Stimulated activated naive CD4-positive, alpha-beta T cell treated with Interleukin-2 at 50 U/mL for 16 hours (primary cell): Measurements from ENCODE around the gene DENND4B.

Source experiments
- DNase-seq: peaks from one replicate; lab custom pipeline; 2025; lab: John Stamatoyannopoulos, UW

Gene DENND4B

DNA sequence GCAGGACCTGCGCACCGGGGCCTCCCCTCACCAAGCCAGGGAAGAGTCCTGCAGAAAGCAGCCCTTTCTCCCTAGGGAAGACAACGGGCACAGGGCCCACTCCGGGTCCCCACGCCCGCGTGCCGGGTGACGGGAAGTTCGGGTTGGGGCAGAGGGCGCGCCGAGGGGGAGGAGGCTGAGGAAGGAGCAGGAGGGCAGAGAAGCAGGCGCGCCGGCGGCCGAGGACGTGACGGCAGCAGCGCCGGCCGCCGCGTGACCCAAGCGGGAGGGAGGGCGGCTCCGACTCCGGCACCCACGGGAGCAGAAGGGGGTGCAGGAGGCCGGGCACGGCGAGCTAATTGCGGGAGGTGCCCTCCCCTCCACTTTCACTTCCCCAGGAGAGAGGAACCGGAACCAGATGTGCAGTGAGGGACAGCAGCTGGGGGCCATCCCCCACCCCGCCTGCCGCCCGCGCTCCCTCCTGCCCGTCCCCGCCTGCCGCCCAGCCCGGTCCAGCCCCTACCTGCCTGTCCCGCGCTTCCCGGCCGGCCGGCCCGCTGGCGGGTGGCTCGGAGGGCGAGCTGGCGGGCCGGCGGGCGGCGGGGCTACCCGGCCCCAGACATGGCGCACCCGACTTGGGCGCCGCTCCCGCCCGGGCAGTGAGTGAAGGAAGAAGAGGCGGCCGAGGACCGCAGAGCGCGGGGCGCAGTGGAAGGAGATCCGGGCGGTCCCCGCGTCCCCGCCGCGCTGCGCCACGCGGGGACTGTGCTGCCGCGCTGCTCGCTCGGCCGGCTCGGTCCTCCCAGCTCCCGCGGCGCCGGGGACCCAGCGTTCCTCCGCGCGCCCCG, 510 bp downstream of the DENND4B start:
- DNase-seq, result peak; percentile 67

- DNase-seq, result peak; percentile 72
Observed at GRCh38 chr1:153945131-153945794, 1.3 kb downstream of the DENND4B start.

- DNase-seq, result no peak
Observed at GRCh38 chr1:153944827-153945117, 1.7 kb downstream of the DENND4B start.

GRCh38 chr1:153944005-153944826, 2.3 kb downstream of the DENND4B start:
- DNase-seq, result no peak

DNA sequence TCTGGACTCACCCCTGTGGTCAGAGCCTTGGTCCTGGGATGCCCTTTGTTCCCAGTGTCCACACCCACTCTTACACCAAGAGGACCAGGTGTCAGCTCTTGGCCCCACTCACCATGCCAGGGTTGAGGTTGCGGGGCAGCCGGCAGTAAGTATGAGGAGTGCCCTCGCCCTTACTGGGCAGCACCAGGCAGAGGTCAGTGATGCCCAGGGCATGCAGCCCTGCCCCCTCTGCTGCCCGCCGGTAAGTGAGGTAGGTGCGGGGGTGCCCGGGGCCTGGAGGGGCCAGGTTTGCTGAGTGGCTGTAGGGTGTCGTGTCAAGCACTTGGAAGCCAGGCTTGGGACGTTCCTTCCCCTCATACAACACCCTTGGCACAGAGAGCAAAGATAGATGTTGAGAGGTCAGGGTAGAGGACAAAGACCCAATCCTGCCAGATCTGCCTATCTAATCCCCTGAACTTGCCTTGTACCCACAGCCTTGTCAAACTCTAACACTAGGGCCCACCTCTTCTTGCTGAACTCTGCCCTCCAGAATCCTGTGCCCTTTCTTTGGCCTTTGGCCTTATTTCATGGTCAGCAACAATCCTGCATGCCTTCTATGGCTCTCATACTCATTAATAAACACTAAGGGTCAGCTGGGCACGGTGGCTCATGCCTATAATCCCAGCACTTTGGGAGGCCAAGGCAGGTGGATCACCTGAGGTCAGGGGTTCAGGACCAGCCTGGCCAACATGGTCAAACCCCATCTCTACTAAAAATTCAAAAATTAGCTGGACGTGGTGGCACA, 3.6 kb downstream of the DENND4B start:
- DNase-seq, result no peak

GRCh38 chr1:153941826-153942725, 4.4 kb downstream of the DENND4B start:
- no peak for DNase-seq

- no peak for DNase-seq
Observed at GRCh38 chr1:153940756-153941155, 5.8 kb downstream of the DENND4B start.

DNA sequence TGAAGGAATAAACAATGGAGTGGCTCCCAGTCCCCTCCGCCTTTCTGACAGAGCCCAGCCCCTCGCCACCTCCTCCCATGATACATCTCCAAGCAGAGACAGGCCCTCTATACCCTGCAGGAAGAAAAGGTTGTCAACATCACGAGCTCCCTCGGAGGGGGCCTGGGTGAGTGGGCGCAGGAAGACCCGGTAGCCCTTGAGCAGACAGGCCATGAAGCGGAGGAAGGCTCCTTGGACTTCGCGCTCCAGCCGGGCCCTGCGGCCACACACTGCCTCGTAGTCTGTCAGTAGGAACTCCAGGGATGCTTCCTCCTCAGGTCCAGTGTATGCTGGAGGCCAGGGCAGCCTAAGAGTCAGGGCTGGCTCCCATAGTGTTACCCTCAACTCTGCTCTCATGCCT, 7.0 kb downstream of the DENND4B start:
- DNase-seq, result no peak

DNA sequence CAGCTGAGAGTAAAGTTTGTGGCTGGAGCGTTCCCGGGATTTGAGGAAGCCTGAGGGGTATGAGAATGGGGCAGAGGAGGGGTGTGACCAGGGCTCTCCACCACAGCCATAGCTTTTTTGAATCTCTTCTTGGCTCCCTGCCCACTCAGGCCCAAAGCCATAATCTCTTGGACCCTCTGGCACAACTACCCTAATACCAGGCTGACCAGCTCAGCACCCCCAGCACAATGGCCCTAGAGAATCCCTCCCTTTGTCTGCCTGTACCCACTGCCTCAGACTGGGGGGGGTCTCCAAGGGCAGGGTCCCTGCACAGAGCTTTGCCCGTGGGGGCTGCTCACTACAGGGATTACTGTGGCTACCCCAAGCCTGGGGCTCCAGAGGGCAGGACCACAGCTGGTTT, 7.5 kb downstream of the DENND4B start:
- DNase-seq, result no peak

- no peak for DNase-seq
Observed at GRCh38 chr1:153937331-153937730, 9.2 kb downstream of the DENND4B start.

DNA sequence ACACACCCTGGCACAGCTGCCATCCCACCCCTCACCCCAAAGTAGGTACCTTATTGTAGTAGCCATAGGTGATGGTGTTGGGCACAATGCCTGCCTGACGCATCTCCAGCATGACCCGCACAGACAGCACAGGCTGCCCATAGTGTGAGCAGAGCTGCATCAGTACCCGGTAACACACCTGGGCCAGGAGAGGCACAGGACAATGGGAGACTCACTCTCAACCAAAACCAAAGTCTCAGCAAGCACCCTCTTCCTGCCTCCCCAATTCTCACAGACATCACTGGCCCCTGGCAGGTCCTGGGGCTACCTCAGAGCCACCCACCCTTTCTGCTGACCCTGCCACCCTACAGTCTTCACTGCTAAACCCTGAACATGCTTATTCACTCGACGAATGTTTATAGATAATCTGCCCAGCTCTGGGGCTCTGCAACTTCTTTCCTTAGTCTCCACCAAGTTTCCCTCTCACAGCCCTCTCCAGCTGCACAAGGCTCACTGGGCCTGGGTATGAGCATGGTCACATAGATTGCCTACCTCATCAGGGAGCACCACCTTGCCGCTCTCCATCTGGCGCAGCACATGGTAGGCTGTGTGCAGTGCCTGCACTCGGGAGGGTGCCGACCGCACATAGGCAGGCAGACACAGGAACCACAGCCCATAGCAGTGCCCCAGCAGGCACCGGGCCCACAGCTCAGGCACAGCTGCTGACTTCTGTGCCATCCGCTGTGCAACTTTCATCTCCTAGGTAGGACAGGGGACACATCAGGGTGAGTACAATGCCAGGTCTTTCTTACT, 10.3 kb downstream of the DENND4B start:
- no peak for DNase-seq

GRCh38 chr1:153934746-153935145, 11.8 kb downstream of the DENND4B start:
- DNase-seq, result no peak

DNA sequence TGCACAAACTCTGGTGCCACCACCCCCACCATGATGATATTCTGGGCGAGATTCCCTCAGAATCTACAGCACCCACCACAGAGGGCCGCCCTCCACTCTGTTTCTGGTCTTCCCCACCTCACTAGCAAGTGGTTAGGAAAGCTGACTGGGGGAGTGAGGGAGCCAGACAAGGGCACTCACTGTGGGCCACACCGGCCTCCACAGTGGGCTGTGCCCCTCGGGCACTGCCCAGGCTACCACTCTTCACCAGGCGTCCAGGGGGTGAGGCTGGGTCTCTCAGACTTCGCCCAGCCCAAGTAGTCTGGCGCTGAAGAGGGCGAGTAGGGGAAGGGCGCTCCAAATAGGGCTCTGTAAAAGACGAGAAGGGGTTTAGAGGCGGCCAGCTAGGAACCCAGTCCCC, 12.6 kb downstream of the DENND4B start:
- DNase-seq, result no peak

DNA sequence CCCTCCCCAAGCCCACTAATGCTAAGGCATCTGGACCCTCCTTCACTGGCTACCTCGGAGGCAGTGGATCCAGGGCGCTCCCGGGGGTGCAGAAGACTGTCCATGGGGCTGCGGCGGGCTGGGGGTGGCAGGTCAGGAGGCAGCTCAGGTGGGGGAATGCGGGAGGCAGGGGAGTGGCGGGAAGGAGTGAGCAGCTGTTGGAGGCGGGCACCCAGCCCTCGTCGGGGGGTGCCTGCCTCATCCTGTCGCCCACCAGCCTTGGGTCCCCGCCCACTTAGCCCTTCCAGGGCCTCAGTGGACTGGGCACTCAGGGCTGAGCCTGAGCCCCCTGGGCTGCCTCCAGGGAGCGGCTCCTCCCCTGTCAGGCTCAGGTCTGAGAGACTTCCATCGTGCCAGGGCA, 13.1 kb downstream of the DENND4B start:
- DNase-seq, result no peak

DNA sequence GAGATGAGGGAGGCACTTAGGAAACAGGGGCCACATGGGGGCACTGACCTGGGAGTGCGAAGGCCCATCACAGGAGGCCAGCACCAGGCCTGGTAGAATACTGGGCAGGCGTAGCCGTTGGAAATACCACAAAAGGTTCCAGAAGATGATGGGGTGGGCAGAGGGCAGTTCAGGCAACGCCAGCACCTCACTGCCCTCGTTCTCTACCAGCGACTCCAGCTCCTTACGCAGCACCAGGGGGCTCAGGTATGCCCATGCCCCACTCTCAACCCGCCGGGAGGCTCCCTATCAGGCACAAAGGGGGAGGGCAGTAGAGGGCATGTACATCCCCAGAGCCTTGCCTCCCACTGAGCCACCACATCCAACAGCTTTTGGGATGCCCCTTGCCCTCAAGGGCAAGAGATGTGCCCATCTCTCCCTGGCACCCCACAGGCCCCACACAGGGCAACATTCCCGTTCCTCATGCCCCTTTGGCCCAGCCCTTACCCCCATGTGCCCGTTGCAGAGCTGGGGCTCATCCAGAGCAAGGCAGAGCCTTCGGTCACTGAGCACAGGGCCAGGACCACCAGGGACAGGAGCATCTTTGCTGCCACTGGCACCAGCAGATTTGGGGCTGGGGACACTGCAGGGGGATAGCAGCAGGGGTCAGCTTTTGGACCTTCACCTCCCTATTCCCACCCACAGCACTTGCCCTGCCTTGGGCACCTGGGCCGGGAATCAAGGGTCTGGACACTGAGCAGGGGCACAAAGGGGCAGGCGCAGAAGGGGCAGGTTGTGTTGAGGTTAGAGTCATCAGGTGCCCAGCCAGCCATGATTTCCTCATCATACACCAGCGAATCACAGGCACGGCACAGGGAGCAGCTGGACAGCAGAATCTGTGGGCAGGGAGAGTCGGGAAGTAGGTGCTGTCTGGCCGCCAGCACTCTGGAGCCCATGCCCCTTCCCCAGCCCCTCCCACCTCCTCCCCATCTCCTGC, 14.1 kb downstream of the DENND4B start:
- no peak for DNase-seq

- no peak for DNase-seq
Observed at GRCh38 chr1:153929981-153930948, 16.3 kb downstream of the DENND4B start.

DNA sequence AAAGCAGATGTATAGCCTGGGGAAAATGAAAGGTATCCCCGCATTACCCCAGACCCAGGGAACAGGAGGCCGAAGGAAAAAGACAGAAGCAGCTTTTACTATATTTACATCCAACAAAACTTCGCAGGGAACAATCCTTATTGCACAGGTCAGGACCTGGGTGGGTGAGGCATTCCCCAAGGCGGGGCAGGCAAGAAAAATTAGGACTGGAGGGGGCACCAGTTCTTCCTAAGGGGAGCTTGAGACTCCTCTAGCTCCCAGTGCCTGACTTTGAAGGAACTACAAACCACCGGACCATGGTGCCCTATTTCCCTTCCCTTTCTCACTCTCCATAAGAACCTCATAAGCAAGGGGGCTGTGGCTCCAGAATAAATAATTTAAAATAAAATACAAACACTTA, 17.1 kb downstream of the DENND4B start:
- no peak for DNase-seq

- DNase-seq, result no peak
Observed at GRCh38 chr1:153928791-153929341, 17.7 kb downstream of the DENND4B start.
